ENCODE results near the gene HDAC9. TPM values are rescaled to one million over a fixed set of nuclear protein-coding genes. Genes with fewer than 3 reads are reported as not detected.
A peak's percentile ranks its signal among the peaks of the same experiment; 100 is the strongest.

Gene HDAC9
- total RNA-seq, 4 donors from 2014 or later: 51.2 to 194 (median 106) TPM

- Histone ChIP-seq H3K4me3 (no peak overlapping the region), H3K27ac (no peak overlapping the region), H3K36me3 (no peaks in the 10 kb centered on the region), H3K9me3 (no peaks in the 10 kb centered on the region), H3K4me1 (peaks cover 0 to 17% (median 0%) of the 10 kb centered on the region in 3 donors), H3K27me3 (no peaks in the 10 kb centered on the region)
- no peak for ATAC-seq
- 10 to 15% methylated on average over 3 of the region's 3 CpGs for WGBS, 2 donors (ENCODE audit: low coverage in 1 of 2)
- TF ChIP-seq EP300 (IDR thresholded peaks at IDR 0.05): no peak
- TF ChIP-seq POLR2AphosphoS5 (IDR thresholded peaks at IDR 0.05): peak; percentile 14
- TF ChIP-seq, protein P1, sequence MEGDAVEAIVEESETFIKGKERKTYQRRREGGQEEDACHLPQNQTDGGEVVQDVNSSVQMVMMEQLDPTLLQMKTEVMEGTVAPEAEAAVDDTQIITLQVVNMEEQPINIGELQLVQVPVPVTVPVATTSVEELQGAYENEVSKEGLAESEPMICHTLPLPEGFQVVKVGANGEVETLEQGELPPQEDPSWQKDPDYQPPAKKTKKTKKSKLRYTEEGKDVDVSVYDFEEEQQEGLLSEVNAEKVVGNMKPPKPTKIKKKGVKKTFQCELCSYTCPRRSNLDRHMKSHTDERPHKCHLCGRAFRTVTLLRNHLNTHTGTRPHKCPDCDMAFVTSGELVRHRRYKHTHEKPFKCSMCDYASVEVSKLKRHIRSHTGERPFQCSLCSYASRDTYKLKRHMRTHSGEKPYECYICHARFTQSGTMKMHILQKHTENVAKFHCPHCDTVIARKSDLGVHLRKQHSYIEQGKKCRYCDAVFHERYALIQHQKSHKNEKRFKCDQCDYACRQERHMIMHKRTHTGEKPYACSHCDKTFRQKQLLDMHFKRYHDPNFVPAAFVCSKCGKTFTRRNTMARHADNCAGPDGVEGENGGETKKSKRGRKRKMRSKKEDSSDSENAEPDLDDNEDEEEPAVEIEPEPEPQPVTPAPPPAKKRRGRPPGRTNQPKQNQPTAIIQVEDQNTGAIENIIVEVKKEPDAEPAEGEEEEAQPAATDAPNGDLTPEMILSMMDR (IDR thresholded peaks at IDR 0.05): no peak
Measured at GRCh38 chr7:18762189-18762588, 266.6 kb downstream of the HDAC9 start.

- no peaks in the 10 kb centered on the region for H3K27me3 ChIP-seq
- no peaks in the 10 kb centered on the region for H3K9me3 ChIP-seq
- no peak for TF ChIP-seq EP300 (IDR thresholded peaks at IDR 0.05)
- TF ChIP-seq, protein P1 (IDR thresholded peaks at IDR 0.05): no peak
- no peak for TF ChIP-seq POLR2AphosphoS5 (IDR thresholded peaks at IDR 0.05)
- TF ChIP-seq POLR2A (IDR thresholded peaks at IDR 0.05): no peak
- no peak for ATAC-seq
- no peak overlapping the region for H3K4me3 ChIP-seq
- H3K36me3 ChIP-seq: no peaks in the 10 kb centered on the region
- H3K27ac ChIP-seq: no peak overlapping the region
- 87 to 94% methylated on average over 2 of the region's 2 CpGs for WGBS, 2 donors (ENCODE audit: low coverage in 1 of 2)
- no peaks in the 10 kb centered on the region for H3K4me1 ChIP-seq
Measured at GRCh38 chr7:18768256-18768655, 272.7 kb downstream of the HDAC9 start.

DNA sequence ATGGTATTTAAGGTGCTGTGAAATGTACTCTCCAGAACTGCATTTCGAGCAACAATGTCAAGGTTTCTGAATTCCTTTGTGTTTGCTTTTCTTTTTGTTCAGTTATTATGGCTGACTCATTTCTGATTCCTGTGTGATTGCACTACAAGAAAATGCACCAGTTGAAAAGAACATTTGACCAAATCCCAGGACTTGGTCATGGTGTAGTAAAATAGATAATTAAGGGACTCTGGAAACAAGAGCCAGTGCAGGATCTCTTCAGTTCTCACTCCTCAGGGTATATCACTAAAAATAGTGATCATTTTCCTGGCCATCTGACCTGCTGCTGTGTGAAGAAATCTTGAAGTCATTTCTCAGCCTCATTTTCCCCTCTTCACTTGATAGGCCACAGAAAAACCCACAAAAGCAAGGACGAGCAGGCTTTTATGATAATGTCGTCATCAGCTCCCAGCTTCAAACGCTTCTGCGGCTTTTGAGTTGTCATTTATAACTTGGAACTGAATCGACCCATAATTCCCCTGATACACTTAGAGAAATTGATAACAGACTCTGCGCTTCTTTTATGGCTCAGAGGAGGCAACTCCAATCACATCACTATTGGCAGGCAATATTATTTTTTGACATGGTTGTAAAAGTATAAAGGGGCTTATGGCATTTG, 274.7 kb downstream of the HDAC9 start:
- H3K27me3 ChIP-seq: no peaks in the 10 kb centered on the region
- no peak overlapping the region for H3K27ac ChIP-seq
- no peak for ATAC-seq
- no peaks in the 10 kb centered on the region for H3K9me3 ChIP-seq
- no peaks in the 10 kb centered on the region for H3K4me1 ChIP-seq
- WGBS, 2 donors (ENCODE audit: low coverage in 1 of 2): 71 to 75% methylated on average over 6 to 7 of the region's 7 CpGs
- no peaks in the 10 kb centered on the region for H3K36me3 ChIP-seq
- H3K4me3 ChIP-seq: no peak overlapping the region
- no peak for TF ChIP-seq EP300 (IDR thresholded peaks at IDR 0.05)
- TF ChIP-seq, protein P1 (IDR thresholded peaks at IDR 0.05): no peak
- no peak for TF ChIP-seq POLR2AphosphoS5 (IDR thresholded peaks at IDR 0.05)
- TF ChIP-seq POLR2A (IDR thresholded peaks at IDR 0.05): no peak

- H3K4me3 ChIP-seq: no peak overlapping the region
- TF ChIP-seq, protein P1 (IDR thresholded peaks at IDR 0.05): no peak
- no peak for TF ChIP-seq POLR2A (IDR thresholded peaks at IDR 0.05)
- no peak for TF ChIP-seq POLR2AphosphoS5 (IDR thresholded peaks at IDR 0.05)
- no peak for TF ChIP-seq EP300 (IDR thresholded peaks at IDR 0.05)
- WGBS, 2 donors (ENCODE audit: low coverage in 1 of 2): 50 to 69% methylated on average over 1 to 3 of the region's 3 CpGs
Measured at GRCh38 chr7:18770822-18771221, 275.3 kb downstream of the HDAC9 start.

DNA sequence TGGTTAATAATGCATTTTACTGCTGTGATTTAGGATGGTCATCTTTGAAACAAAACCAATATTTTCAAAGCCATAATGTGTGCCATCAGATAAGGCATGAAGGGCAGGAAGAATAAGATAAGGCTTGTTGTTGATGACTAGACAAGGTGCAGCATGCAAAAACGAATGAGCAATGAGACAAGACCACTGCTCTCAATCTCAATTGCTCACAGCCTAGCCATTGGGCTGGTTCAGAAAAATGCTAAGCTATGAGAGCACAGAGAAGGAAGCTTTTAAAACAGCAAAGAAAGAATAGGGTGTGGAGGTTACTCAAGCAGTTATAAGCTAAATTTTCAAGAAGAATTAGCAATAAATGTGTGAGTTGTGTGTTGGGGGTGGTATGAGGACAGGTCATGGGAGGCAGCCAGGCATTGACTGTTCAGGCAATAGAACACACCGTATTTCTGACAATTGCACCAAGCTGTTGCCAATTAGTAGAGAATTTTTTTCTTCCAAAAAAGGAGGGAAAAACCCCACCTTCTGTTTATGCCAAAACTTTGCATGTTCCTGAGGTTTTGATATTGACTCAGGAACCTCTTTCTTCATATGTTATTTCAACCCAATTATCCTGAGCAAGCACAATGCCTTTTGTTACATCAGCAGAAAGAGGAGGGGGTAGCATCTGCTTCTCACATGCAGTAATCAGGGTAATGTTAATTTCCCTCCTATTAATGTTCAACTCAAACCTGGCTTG, 276.5 kb downstream of the HDAC9 start:
- Histone ChIP-seq H3K4me3 (no peak overlapping the region), H3K9me3 (no peaks in the 10 kb centered on the region), H3K4me1 (no peaks in the 10 kb centered on the region), H3K27ac (no peak overlapping the region), H3K36me3 (no peaks in the 10 kb centered on the region), H3K27me3 (no peaks in the 10 kb centered on the region)
- TF ChIP-seq POLR2A (IDR thresholded peaks at IDR 0.05) (no peak), EP300 (IDR thresholded peaks at IDR 0.05) (no peak), POLR2AphosphoS5 (IDR thresholded peaks at IDR 0.05) (no peak)
- TF ChIP-seq, protein P1 (IDR thresholded peaks at IDR 0.05): no peak
- no peak for ATAC-seq
- 66 to 93% methylated on average over 2 of the region's 2 CpGs for WGBS, 2 donors (ENCODE audit: low coverage in 1 of 2)

More at GRCh38 chr7:18770822-18771221, 275.3 kb downstream of the HDAC9 start:
- Histone ChIP-seq H3K4me1 (no peaks in the 10 kb centered on the region), H3K27me3 (no peaks in the 10 kb centered on the region), H3K36me3 (no peaks in the 10 kb centered on the region), H3K9me3 (no peaks in the 10 kb centered on the region), H3K27ac (no peak overlapping the region)
- ATAC-seq: no peak

All from gastroesophageal sphincter (tissue), 4 donors.